T follicular helper cell (primary cell): ENCODE measurements around the gene FBXO30.
A peak's percentile ranks its signal among the peaks of the same experiment; 100 is the strongest.

Source experiments
- DNase-seq: peaks from one replicate; pipeline ENCODE4 v3.0.0-alpha.2; 2020; ENCODE audit warnings: low read depth
- total RNA-seq, 2 experiments: gene quantifications; one replicate each; lab custom pipeline; 2026; lab: John Stamatoyannopoulos, UW

The FBXO30 gene, protein sequence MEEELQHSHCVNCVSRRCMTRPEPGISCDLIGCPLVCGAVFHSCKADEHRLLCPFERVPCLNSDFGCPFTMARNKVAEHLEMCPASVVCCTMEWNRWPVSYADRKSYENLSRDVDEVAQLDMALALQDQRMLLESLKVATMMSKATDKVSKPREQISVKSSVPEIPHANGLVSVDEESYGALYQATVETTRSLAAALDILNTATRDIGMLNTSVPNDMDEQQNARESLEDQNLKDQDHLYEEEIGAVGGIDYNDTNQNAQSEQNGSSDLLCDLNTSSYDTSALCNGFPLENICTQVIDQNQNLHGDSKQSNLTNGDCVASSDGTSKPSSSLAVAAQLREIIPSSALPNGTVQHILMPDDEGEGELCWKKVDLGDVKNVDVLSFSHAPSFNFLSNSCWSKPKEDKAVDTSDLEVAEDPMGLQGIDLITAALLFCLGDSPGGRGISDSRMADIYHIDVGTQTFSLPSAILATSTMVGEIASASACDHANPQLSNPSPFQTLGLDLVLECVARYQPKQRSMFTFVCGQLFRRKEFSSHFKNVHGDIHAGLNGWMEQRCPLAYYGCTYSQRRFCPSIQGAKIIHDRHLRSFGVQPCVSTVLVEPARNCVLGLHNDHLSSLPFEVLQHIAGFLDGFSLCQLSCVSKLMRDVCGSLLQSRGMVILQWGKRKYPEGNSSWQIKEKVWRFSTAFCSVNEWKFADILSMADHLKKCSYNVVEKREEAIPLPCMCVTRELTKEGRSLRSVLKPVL
- total RNA-seq = 27.7 to 28.3 reads per million in 2 experiments

GRCh38 chr6:145814501-145815308 lies at the start of gene FBXO30:
Gene FBXO30, minus strand, starts transcription at chr6:145814795. Its CDS starts 8,390 bp downstream, at chr6:145806405.
- DNase-seq = peak; percentile 80

- DNase-seq = no peak
Measured at GRCh38 chr6:145863988-145864616, 49.5 kb upstream of the FBXO30 start.

GRCh38 chr6:145863366-145863765 lies 48.8 kb upstream of the FBXO30 start:
- DNase-seq = no peak

- DNase-seq = no peak
Measured at GRCh38 chr6:145860562-145860961, 46.0 kb upstream of the FBXO30 start.

GRCh38 chr6:145850671-145851070 lies 36.1 kb upstream of the FBXO30 start:
- no peak for DNase-seq

DNA sequence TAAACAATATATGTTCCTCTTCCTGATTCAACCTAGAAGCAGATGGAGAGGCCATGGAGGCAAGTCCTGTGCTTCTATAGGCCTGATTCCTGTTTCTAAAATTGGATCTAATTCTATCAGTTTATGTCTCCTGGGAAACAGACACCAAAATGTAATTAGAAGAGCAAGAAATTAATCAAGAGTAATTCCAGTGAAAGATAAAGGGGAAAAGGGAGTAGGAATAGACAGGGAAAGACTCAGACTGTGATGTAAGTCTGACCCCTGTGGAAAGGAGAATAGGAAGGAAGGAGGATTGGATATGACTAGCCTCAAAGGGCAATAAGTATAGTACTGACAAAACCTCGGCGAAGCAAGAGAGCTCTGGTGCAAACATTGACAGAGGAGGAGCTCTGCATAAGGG lies 33.9 kb upstream of the FBXO30 start:
- no peak for DNase-seq

GRCh38 chr6:145845557-145845956 lies 31.0 kb upstream of the FBXO30 start:
- DNase-seq = no peak

DNA sequence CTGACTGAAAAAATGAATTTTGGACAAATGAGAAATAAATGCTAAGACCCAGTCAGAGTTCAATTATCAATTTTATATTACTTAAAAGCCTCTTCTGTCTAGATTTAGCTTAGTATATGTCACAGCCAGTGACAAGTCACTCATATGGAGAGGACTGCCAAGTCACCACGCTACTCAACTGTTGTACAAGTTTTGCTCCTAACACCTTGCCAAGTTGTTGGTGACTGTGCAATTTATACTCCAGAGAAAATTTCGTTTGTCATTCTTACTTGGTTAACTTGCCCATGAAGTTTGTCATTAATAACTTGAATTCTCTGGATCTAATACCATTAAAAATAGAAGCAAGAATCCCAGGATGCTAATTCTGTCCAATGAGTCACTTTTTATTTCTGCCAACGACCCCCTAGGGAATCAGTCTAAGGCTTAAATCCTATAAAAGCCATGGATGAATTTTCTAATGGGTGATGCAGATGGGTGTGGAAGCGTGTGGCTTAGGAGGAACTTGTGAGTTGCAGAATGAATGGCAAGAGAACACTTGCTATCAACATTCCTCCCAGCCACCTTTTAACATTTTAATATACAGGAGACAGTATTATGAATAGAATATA lies 30.4 kb upstream of the FBXO30 start:
- no peak for DNase-seq

DNA sequence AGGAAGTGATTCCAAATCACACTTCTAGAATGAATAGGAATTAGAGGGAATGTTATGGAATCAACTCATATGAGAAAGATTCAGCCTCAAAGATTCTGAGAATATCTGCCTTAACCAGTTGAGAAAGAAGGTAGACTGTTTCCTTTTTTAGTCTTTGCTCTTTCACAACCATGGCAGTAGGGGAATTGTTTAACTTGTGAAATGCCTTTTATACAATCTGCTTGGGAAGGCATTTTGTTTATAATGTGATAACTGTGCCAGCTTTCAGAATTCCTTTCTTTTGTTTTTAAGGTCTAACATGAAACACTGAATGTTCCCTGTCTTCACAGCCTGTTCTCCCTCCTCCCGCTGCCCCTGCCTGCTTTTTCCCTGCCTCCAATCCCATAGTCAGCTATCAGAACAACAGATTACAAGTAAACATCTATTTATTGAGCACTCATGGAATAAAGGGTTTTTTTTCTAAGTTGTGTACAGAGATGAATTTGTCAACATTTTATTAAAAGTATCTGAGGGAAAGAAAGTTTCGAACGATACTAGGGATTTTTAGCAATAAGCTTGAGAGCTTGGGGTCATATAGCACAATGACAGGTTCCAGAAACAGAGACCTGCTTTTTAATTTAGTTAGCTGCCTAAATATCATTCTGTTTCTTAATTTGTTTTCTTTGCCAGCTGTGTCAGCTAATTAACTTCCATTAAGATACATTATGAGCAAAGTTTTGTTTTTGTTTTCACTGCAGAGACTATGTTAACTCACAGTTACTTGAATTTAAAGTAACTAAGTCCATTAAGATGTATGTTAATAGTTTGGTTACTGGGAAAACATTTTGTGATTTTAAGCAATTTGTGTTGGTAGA lies 28.3 kb upstream of the FBXO30 start:
- DNase-seq = no peak

DNA sequence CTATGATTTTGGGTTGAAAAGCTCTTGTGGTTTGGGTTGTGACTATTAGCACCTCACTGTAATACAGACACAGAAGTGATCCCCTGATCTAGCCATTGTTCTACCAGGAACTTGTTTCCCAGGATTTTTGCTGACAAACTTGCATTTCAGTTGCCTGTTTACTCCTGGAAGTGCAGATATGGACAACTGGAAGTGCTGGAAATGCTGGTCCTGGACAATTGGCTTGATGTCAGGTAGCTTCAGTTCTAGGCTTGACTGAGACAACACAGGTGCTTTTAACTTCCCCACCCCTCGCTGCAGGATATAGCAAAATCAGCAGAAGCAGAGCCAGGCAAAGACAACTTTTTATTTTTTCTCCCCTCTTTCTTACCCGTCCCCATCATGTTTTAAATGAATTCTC lies 27.1 kb upstream of the FBXO30 start:
- DNase-seq = no peak

GRCh38 chr6:145839653-145840052 lies 25.1 kb upstream of the FBXO30 start:
- DNase-seq = no peak

GRCh38 chr6:145838305-145838704 lies 23.7 kb upstream of the FBXO30 start:
- DNase-seq = no peak

- no peak for DNase-seq
Measured at GRCh38 chr6:145836772-145837171, 22.2 kb upstream of the FBXO30 start.

- no peak for DNase-seq
Measured at GRCh38 chr6:145836170-145836569, 21.6 kb upstream of the FBXO30 start.

DNA sequence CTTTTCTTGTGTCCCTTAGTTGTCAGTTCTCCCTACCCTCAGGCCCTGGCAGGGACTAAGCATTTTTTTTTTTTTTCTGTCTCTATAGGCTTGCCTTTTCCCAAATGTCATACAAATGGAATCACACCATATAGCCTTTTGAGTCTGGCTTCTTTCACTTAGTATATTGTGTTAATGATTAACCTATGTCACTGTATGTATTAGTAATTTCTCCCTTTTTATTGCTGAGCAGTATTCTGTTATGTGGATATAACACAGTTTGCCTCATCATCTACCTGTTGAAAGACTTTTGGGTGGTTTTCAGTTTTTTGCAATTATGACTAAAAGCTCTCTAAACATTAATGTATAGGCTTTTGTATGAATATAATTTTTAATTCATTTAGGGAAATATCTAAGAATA lies 16.0 kb upstream of the FBXO30 start:
- no peak for DNase-seq

GRCh38 chr6:145829950-145830349 lies 15.4 kb upstream of the FBXO30 start:
- DNase-seq = no peak

DNA sequence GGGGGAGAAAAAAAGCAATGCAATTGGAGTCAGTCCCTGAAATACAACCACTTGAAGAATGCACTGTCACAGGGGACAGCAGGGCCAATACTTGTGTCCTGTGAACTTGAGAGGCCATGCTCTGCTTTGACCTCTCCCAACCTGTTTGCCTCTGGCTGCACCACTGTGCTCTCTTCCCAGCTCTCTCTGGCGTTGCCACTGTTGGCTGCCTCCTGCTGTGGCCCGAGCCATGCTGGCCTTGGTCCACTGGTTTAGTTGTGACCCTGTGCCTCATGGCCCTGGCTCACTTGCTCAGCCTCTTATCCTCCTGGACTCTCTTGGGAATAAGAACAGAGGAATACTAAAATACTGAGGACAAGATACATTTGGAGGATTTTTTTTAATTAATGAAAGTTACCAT lies 14.5 kb upstream of the FBXO30 start:
- no peak for DNase-seq

GRCh38 chr6:145824344-145824743 lies 9.7 kb upstream of the FBXO30 start:
- no peak for DNase-seq

DNA sequence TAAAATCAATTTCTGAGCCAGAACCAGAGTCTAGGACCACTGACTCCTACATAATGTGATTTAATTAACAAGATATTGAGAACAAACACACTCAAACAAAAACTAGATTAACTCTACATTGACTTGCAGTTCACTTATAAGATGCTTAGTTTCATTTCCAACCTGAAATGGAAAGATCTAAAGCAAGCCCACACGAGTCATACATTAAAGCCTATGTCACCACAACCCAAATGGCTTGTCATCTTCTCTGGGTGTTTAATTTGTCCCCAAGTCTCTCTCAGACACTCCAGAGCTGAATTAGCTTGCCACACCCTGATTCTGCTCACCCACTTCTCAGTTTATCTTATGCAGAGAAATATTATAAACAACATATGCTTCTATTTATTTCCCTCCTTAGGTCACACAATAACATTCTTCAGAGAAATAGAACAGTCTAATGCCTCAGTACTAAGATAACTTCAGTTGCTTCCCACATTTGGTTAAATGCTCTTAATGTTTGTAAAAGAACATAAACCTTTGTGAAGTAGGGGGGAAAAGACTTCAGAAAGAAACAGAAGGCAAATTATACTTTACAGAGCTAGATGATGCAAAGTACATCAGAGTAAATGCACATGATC lies 8.8 kb upstream of the FBXO30 start:
- no peak for DNase-seq

DNA sequence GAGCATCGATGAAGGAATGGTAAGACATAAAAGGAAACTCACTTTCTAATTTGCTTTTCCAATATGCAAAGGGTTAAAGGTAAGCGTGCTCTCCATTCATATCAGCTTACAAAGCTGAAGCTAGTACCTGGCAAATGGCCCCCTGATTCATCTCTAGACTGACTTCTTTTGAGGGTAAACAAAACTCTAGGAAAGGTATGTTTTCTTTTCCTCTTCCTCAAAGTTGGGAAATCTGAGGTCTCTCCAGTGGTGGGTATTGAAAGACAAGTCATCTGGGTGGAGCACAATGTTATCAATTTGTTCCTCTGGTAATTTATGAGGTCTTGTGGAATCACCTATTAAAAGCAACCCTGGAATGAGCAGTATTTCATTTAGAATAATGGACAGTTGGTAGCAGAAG lies 7.9 kb upstream of the FBXO30 start:
- DNase-seq = no peak
